ENCODE results near the gene KCNQ4. TPM values are rescaled to one million over a fixed set of nuclear protein-coding genes. Genes with fewer than 3 reads are reported as not detected.
A peak's percentile ranks its signal among the peaks of the same experiment; 100 is the strongest.

Gene KCNQ4
- total RNA-seq, 4 donors from 2014 or later = 1.1 to 3.8 (median 1.5) TPM

- Histone ChIP-seq H3K36me3 (peaks cover 79% of the 10 kb centered on the region), H3K9me3 (no peaks in the 10 kb centered on the region), H3K27me3 (no peaks in the 10 kb centered on the region), H3K27ac (peak overlapping the region; percentile 33), H3K4me3 (no peak overlapping the region), H3K4me1 (peaks cover 8% of the 10 kb centered on the region)
- DNase-seq (ENCODE audit: low spot score in 2 of 2) = no peak
- TF ChIP-seq EP300 (IDR thresholded peaks at IDR 0.05) (no peak), POLR2A (IDR thresholded peaks at IDR 0.05) (no peak), POLR2AphosphoS5 (IDR thresholded peaks at IDR 0.05) (no peak), CTCF (IDR thresholded peaks at IDR 0.05) (no peak)
- WGBS = 62% methylated on average over 4 of the region's 4 CpGs
Measured at GRCh38 chr1:40755067-40755466, 28.5 kb upstream of the KCNQ4 start.

GRCh38 chr1:40756523-40756922 is 27.1 kb upstream of the KCNQ4 start:
- Histone ChIP-seq H3K9me3 (no peaks in the 10 kb centered on the region), H3K27ac (no peak overlapping the region), H3K4me3 (no peak overlapping the region), H3K27me3 (no peaks in the 10 kb centered on the region), H3K36me3 (peaks cover 86% of the 10 kb centered on the region), H3K4me1 (peaks cover 14% of the 10 kb centered on the region)
- TF ChIP-seq CTCF (IDR thresholded peaks at IDR 0.05) (no peak), POLR2A (IDR thresholded peaks at IDR 0.05) (no peak), EP300 (IDR thresholded peaks at IDR 0.05) (no peak), POLR2AphosphoS5 (IDR thresholded peaks at IDR 0.05) (no peak)
- DNase-seq (ENCODE audit: low spot score in 2 of 2) = no peak
- WGBS = 94% methylated on average over 3 of the region's 3 CpGs

- 87% methylated on average over 7 of the region's 8 CpGs for WGBS
- H3K27me3 ChIP-seq = no peaks in the 10 kb centered on the region
- H3K4me1 ChIP-seq = peaks cover 14% of the 10 kb centered on the region
- H3K36me3 ChIP-seq = peaks cover 90% of the 10 kb centered on the region
- H3K4me3 ChIP-seq = no peak overlapping the region
- no peaks in the 10 kb centered on the region for H3K9me3 ChIP-seq
- no peak for DNase-seq (ENCODE audit: low spot score in 2 of 2)
- TF ChIP-seq CTCF (IDR thresholded peaks at IDR 0.05) = no peak
- no peak for TF ChIP-seq POLR2A (IDR thresholded peaks at IDR 0.05)
- no peak for TF ChIP-seq POLR2AphosphoS5 (IDR thresholded peaks at IDR 0.05)
- no peak for TF ChIP-seq EP300 (IDR thresholded peaks at IDR 0.05)
- H3K27ac ChIP-seq = no peak overlapping the region
Measured at GRCh38 chr1:40757084-40757483, 26.5 kb upstream of the KCNQ4 start.

- no peak for TF ChIP-seq POLR2AphosphoS5 (IDR thresholded peaks at IDR 0.05)
- TF ChIP-seq CTCF (IDR thresholded peaks at IDR 0.05) = no peak
- no peak for TF ChIP-seq POLR2A (IDR thresholded peaks at IDR 0.05)
- Histone ChIP-seq H3K27me3 (no peaks in the 10 kb centered on the region), H3K4me3 (no peak overlapping the region), H3K36me3 (peaks cover 94% of the 10 kb centered on the region), H3K9me3 (no peaks in the 10 kb centered on the region), H3K27ac (no peak overlapping the region), H3K4me1 (peaks cover 14% of the 10 kb centered on the region)
- DNase-seq (ENCODE audit: low spot score in 2 of 2) = no peak
- 100% methylated on average over 1 of the region's 7 CpGs for WGBS
Measured at GRCh38 chr1:40758004-40758403, 25.6 kb upstream of the KCNQ4 start.

GRCh38 chr1:40758578-40759343 is 24.8 kb upstream of the KCNQ4 start:
- Histone ChIP-seq H3K4me3 (no peak overlapping the region), H3K4me1 (peaks cover 14% of the 10 kb centered on the region), H3K9me3 (no peaks in the 10 kb centered on the region), H3K27ac (no peak overlapping the region), H3K36me3 (peaks cover 94% of the 10 kb centered on the region), H3K27me3 (no peaks in the 10 kb centered on the region)
- no peak for DNase-seq (ENCODE audit: low spot score in 2 of 2)
- TF ChIP-seq POLR2A (IDR thresholded peaks at IDR 0.05) (no peak), EP300 (IDR thresholded peaks at IDR 0.05) (no peak), CTCF (IDR thresholded peaks at IDR 0.05) (no peak), POLR2AphosphoS5 (IDR thresholded peaks at IDR 0.05) (no peak)
- WGBS = 95% methylated on average over 6 of the region's 6 CpGs
